Stimulated activated CD4-positive, alpha-beta T cell treated with anti-CD3 and anti-CD28 coated beads, Interleukin-4, amount 100 ng/mL, for 4 hours (primary cell): ENCODE results near the gene FOXC2.

Experiments used
- DNase-seq, 2 experiments: peaks; one replicate each; pipeline ENCODE4 v3.0.0-alpha.2; 2020

Gene FOXC2

GRCh38 chr16:86558355-86559193 is 8.1 kb upstream of the FOXC2 start:
- no peak for DNase-seq

GRCh38 chr16:86559802-86560305 is 6.8 kb upstream of the FOXC2 start:
- DNase-seq, result no peak

GRCh38 chr16:86562356-86562755 is 4.3 kb upstream of the FOXC2 start:
- no peak for DNase-seq

GRCh38 chr16:86563469-86564345 is 2.9 kb upstream of the FOXC2 start:
- peak; percentile 78 to 80 for DNase-seq

- DNase-seq, result no peak
Measured at GRCh38 chr16:86565181-86565631, 1.4 kb upstream of the FOXC2 start.

- DNase-seq, result no peak
Measured at GRCh38 chr16:86565644-86566511, 751 bp upstream of the FOXC2 start.

GRCh38 chr16:86566966-86567700 is 504 bp downstream of the FOXC2 start:
- no peak for DNase-seq

- DNase-seq, result no peak
Measured at GRCh38 chr16:86567701-86568581, 1.3 kb downstream of the FOXC2 start.

- no peak for DNase-seq
Measured at GRCh38 chr16:86568677-86569623, 2.3 kb downstream of the FOXC2 start.

GRCh38 chr16:86569701-86570447 is 3.2 kb downstream of the FOXC2 start:
- DNase-seq, result no peak

- DNase-seq, result no peak
Measured at GRCh38 chr16:86570558-86571529, 4.2 kb downstream of the FOXC2 start.

GRCh38 chr16:86571530-86571915 is 4.9 kb downstream of the FOXC2 start:
- DNase-seq, result no peak

- DNase-seq, result no peak
Measured at GRCh38 chr16:86572041-86572521, 5.5 kb downstream of the FOXC2 start.

GRCh38 chr16:86572606-86573005 is 6.0 kb downstream of the FOXC2 start:
- no peak for DNase-seq

GRCh38 chr16:86573215-86573614 is 6.6 kb downstream of the FOXC2 start:
- no peak for DNase-seq

- no peak for DNase-seq
Measured at GRCh38 chr16:86573646-86574508, 7.2 kb downstream of the FOXC2 start.
